ENCODE measurements around the gene SLC12A8. TPM values are rescaled to one million over a fixed set of nuclear protein-coding genes. Genes with fewer than 3 reads are reported as not detected.

Gene SLC12A8
- total and polyA plus RNA-seq, 10 of the 15 experiments (the other 5 are each of a cell fraction or from before 2014, with no cell fraction given): 2.5 to 71.6 (median 50.1) TPM

DNA sequence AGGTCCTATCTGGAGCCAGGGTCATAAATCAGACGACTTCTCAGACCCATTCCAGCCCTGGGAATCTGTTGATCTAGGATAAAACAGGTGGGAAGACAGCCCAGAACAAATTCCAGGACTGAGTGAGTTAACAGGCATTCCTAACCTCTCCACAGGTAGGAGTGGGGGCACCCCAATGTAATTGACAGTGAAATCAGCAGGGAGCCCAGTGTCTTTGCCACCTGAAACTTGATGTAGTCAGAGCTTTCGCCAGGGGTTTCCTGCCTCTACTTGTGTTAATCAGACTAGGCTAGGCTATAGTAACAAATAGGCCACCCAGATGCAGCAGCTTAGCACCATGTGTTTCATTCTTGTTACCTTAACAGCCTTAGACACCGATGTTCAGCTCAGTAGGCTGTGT, 154.0 kb downstream of the SLC12A8 start:
- WGBS (ENCODE audit: insufficient coverage, insufficient replicate concordance, low lambda C conversion rate, missing lambda C conversion rate): 88% methylated on average over 3 of the region's 3 CpGs
- intact Hi-C loops (cut with micrococcal nuclease; ENCODE audit: unreplicated experiment): no loop called here
- no peaks in the 10 kb centered on the region; a peak in 2 of 4 replicates for H3K27me3 ChIP-seq (replicated peaks in 1 of 2; ENCODE audit: control insufficient read depth in 2 of 2, insufficient read depth in 2 of 2, low read length in 1 of 2)
- H3K4me1 ChIP-seq (ENCODE audit: control insufficient read depth, insufficient read depth, low read length): peaks cover 6% of the 10 kb centered on the region
- in situ Hi-C loops (cut with MboI): no loop called here
- H3K4me2 ChIP-seq (ENCODE audit: control insufficient read depth, insufficient read depth): no peak overlapping the region
- ChIA-PET SMC1A (ENCODE audit: uncharacterized antibody, unreplicated experiment) (interaction anchor here (1.0 kb wide), 1 partner anchor 12 kb away, joined by 3 read pairs; no protein-coding TSS in a partner anchor), POLR2A (no interaction called here), RAD21 (ENCODE audit: unreplicated experiment) (no interaction called here), CTCF (interaction anchor here (1.2 kb wide), 1 partner anchor 63 kb away, joined by 3 read pairs; no protein-coding TSS in a partner anchor)
- no peak overlapping the region for H3K9ac ChIP-seq (ENCODE audit: control insufficient read depth, insufficient read depth, low read length)
- no peaks in the 10 kb centered on the region for H3K9me3 ChIP-seq (replicated peaks; ENCODE audit: control insufficient read depth, insufficient read depth, low read length)
- no peak for DNase-seq (ENCODE audit: low read depth, low spot score)
- no peaks in the 10 kb centered on the region for H3K36me3 ChIP-seq (ENCODE audit: control insufficient read depth in 2 of 2, insufficient read depth in 2 of 2, low read length in 1 of 2)
- peaks cover 19% of the 10 kb centered on the region for H3K79me2 ChIP-seq (ENCODE audit: control insufficient read depth, insufficient read depth, low read length)
- H4K20me1 ChIP-seq (ENCODE audit: control insufficient read depth, insufficient read depth): no peaks in the 10 kb centered on the region
- no peak overlapping the region for H3K27ac ChIP-seq (ENCODE audit: control insufficient read depth, insufficient read depth)
- no peak for FAIRE-seq
- H2AFZ ChIP-seq (ENCODE audit: control insufficient read depth, low read depth, low read length): no peak overlapping the region
- no TSS peak for BruUV-seq (replicated peaks)
- no peak overlapping the region for H3K4me3 ChIP-seq
- ATAC-seq: no peak
- TF ChIP-seq, protein P1, sequence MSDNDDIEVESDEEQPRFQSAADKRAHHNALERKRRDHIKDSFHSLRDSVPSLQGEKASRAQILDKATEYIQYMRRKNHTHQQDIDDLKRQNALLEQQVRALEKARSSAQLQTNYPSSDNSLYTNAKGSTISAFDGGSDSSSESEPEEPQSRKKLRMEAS (IDR thresholded peaks at IDR 0.05; ENCODE audit: low read depth, low read length): no peak
- TF ChIP-seq TCF3 (IDR thresholded peaks at IDR 0.05; ENCODE audit: borderline replicate concordance, insufficient read depth, low read depth, low read length) (no peak), CHD1 (IDR thresholded peaks at IDR 0.05; ENCODE audit: low read depth, low read length) (no peak), GABPA (IDR thresholded peaks at IDR 0.05; ENCODE audit: low read depth) (no peak), SMC3 (IDR thresholded peaks at IDR 0.05; ENCODE audit: borderline replicate concordance, low read length) (no peak), CBX5 (IDR thresholded peaks at IDR 0.05; ENCODE audit: low read depth) (no peak), SREBF1 (IDR thresholded peaks at IDR 0.05; ENCODE audit: low read length) (no peak), SUZ12 (IDR thresholded peaks at IDR 0.05; ENCODE audit: unreplicated experiment) (no peak), LARP7 (IDR thresholded peaks at IDR 0.05) (no peak), MEF2A (IDR thresholded peaks at IDR 0.05; ENCODE audit: insufficient read depth, low read depth, low read length) (no peak), RFX5 (IDR thresholded peaks at IDR 0.05; ENCODE audit: low read depth, low read length) (no peak)
- TF ChIP-seq, protein P2, sequence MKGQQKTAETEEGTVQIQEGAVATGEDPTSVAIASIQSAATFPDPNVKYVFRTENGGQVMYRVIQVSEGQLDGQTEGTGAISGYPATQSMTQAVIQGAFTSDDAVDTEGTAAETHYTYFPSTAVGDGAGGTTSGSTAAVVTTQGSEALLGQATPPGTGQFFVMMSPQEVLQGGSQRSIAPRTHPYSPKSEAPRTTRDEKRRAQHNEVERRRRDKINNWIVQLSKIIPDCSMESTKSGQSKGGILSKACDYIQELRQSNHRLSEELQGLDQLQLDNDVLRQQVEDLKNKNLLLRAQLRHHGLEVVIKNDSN (IDR thresholded peaks at IDR 0.05; ENCODE audit: borderline replicate concordance, extremely low read length, insufficient read depth, low read depth, low read length): no peak
- TF ChIP-seq, protein P3, sequence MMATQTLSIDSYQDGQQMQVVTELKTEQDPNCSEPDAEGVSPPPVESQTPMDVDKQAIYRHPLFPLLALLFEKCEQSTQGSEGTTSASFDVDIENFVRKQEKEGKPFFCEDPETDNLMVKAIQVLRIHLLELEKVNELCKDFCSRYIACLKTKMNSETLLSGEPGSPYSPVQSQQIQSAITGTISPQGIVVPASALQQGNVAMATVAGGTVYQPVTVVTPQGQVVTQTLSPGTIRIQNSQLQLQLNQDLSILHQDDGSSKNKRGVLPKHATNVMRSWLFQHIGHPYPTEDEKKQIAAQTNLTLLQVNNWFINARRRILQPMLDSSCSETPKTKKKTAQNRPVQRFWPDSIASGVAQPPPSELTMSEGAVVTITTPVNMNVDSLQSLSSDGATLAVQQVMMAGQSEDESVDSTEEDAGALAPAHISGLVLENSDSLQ (IDR thresholded peaks at IDR 0.05): no peak
- TF ChIP-seq, protein P4, sequence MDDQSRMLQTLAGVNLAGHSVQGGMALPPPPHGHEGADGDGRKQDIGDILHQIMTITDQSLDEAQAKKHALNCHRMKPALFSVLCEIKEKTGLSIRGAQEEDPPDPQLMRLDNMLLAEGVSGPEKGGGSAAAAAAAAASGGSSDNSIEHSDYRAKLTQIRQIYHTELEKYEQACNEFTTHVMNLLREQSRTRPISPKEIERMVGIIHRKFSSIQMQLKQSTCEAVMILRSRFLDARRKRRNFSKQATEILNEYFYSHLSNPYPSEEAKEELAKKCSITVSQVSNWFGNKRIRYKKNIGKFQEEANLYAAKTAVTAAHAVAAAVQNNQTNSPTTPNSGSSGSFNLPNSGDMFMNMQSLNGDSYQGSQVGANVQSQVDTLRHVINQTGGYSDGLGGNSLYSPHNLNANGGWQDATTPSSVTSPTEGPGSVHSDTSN (IDR thresholded peaks at IDR 0.05; ENCODE audit: insufficient replicate concordance, low read depth, low read length): no peak
- TF ChIP-seq, protein P5, sequence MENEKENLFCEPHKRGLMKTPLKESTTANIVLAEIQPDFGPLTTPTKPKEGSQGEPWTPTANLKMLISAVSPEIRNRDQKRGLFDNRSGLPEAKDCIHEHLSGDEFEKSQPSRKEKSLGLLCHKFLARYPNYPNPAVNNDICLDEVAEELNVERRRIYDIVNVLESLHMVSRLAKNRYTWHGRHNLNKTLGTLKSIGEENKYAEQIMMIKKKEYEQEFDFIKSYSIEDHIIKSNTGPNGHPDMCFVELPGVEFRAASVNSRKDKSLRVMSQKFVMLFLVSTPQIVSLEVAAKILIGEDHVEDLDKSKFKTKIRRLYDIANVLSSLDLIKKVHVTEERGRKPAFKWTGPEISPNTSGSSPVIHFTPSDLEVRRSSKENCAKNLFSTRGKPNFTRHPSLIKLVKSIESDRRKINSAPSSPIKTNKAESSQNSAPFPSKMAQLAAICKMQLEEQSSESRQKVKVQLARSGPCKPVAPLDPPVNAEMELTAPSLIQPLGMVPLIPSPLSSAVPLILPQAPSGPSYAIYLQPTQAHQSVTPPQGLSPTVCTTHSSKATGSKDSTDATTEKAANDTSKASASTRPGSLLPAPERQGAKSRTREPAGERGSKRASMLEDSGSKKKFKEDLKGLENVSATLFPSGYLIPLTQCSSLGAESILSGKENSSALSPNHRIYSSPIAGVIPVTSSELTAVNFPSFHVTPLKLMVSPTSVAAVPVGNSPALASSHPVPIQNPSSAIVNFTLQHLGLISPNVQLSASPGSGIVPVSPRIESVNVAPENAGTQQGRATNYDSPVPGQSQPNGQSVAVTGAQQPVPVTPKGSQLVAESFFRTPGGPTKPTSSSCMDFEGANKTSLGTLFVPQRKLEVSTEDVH (IDR thresholded peaks at IDR 0.05; ENCODE audit: low read depth, partially characterized antibody): no peak
- TF ChIP-seq, protein P6, sequence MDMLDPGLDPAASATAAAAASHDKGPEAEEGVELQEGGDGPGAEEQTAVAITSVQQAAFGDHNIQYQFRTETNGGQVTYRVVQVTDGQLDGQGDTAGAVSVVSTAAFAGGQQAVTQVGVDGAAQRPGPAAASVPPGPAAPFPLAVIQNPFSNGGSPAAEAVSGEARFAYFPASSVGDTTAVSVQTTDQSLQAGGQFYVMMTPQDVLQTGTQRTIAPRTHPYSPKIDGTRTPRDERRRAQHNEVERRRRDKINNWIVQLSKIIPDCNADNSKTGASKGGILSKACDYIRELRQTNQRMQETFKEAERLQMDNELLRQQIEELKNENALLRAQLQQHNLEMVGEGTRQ (IDR thresholded peaks at IDR 0.05; ENCODE audit: borderline replicate concordance, low read depth, low read length): no peak
- TF ChIP-seq, protein P7, sequence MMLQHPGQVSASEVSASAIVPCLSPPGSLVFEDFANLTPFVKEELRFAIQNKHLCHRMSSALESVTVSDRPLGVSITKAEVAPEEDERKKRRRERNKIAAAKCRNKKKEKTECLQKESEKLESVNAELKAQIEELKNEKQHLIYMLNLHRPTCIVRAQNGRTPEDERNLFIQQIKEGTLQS (IDR thresholded peaks at IDR 0.05; ENCODE audit: borderline replicate concordance, extremely low read depth, low read depth, low read length): no peak
